ENCODE measurements around the gene PPP2R3B.
"Not testable (repeated sequence)": the region's sequence is repeated elsewhere in the genome, so short reads cannot be mapped to it uniquely, and the experiment has no call there.

Gene PPP2R3B

GRCh38 chrX:351736-352135, 35.0 kb downstream of the PPP2R3B start:
- DNase-seq, result no peak

- DNase-seq, result not testable (repeated sequence)
Measured at GRCh38 chrX:351324-351641, 35.4 kb downstream of the PPP2R3B start.

GRCh38 chrX:350534-351323, 36.0 kb downstream of the PPP2R3B start:
- DNase-seq, result no peak

GRCh38 chrX:350148-350533, 36.6 kb downstream of the PPP2R3B start:
- DNase-seq, result no peak

GRCh38 chrX:349702-350101, 37.0 kb downstream of the PPP2R3B start:
- no peak for DNase-seq

- DNase-seq, result no peak
Measured at GRCh38 chrX:349196-349595, 37.5 kb downstream of the PPP2R3B start.

GRCh38 chrX:348461-349117, 38.1 kb downstream of the PPP2R3B start:
- no peak for DNase-seq

GRCh38 chrX:347351-348117, 39.2 kb downstream of the PPP2R3B start:
- no peak for DNase-seq

GRCh38 chrX:346034-346813, 40.5 kb downstream of the PPP2R3B start:
- no peak for DNase-seq

GRCh38 chrX:345020-345925, 41.4 kb downstream of the PPP2R3B start:
- DNase-seq, result no peak

GRCh38 chrX:344371-344901, 42.3 kb downstream of the PPP2R3B start:
- DNase-seq, result no peak

GRCh38 chrX:341541-342101, 45.1 kb downstream of the PPP2R3B start:
- DNase-seq, result no peak

- no peak for DNase-seq
Measured at GRCh38 chrX:340641-341423, 45.9 kb downstream of the PPP2R3B start.

- DNase-seq, result no peak
Measured at GRCh38 chrX:340121-340520, 46.6 kb downstream of the PPP2R3B start.

- DNase-seq, result no peak
Measured at GRCh38 chrX:338836-339400, 47.8 kb downstream of the PPP2R3B start.

GRCh38 chrX:338281-338835, 48.3 kb downstream of the PPP2R3B start:
- DNase-seq, result no peak

GRCh38 chrX:337331-337831, 49.3 kb downstream of the PPP2R3B start:
- DNase-seq, result no peak

GRCh38 chrX:336227-336626, 50.5 kb downstream of the PPP2R3B start:
- DNase-seq, result no peak

GRCh38 chrX:335758-336155, 51.0 kb downstream of the PPP2R3B start:
- DNase-seq, result no peak

All from activated naive CD4-positive, alpha-beta T cell treated with anti-CD3 and anti-CD28 coated beads, Interleukin-2, amount 50 U/mL, for 16 hours (primary cell).